ENCODE data around the gene GIT1. TPM values are rescaled to one million over a fixed set of nuclear protein-coding genes. Genes with fewer than 3 reads are reported as not detected.

Gene GIT1
- total RNA-seq, 4 donors from 2014 or later: 31.9 to 66.7 (median 52.6) TPM

GRCh38 chr17:29612404-29613280 lies 23.2 kb upstream of the GIT1 start:
- no peak for DNase-seq
- peaks cover 5 to 45% (median 39%) of the 10 kb centered on the region in 4 donors for H3K4me1 ChIP-seq
- H3K9me3 ChIP-seq: peaks cover 0 to 4% (median 0%) of the 10 kb centered on the region in 4 donors
- H3K27me3 ChIP-seq: no peaks in the 10 kb centered on the region
- H3K36me3 ChIP-seq: no peaks in the 10 kb centered on the region
- peak overlapping the region in 1 of 4 donors; percentile 50 for H3K27ac ChIP-seq
- H3K4me3 ChIP-seq: peak overlapping the region; percentile 30 to 46 (median 36)
- TF ChIP-seq CTCF (IDR thresholded peaks at IDR 0.05): no peak
- no peak for TF ChIP-seq POLR2A (IDR thresholded peaks at IDR 0.05)

GRCh38 chr17:29612094-29612403 lies 22.6 kb upstream of the GIT1 start:
- no peak for DNase-seq
- TF ChIP-seq POLR2A (IDR thresholded peaks at IDR 0.05): no peak
- TF ChIP-seq CTCF (IDR thresholded peaks at IDR 0.05): no peak
- Histone ChIP-seq H3K4me3 (no peak overlapping the region), H3K9me3 (peaks cover 0 to 4% (median 0%) of the 10 kb centered on the region in 4 donors), H3K27ac (no peak overlapping the region), H3K27me3 (no peaks in the 10 kb centered on the region), H3K4me1 (peaks cover 5 to 39% (median 33%) of the 10 kb centered on the region in 4 donors), H3K36me3 (no peaks in the 10 kb centered on the region)

GRCh38 chr17:29611351-29612093 lies 22.1 kb upstream of the GIT1 start:
- no peak for DNase-seq
- Histone ChIP-seq H3K9me3 (peaks cover 0 to 4% (median 0%) of the 10 kb centered on the region in 4 donors), H3K27me3 (no peaks in the 10 kb centered on the region), H3K36me3 (no peaks in the 10 kb centered on the region), H3K27ac (no peak overlapping the region), H3K4me3 (no peak overlapping the region), H3K4me1 (peaks cover 5 to 34% (median 28%) of the 10 kb centered on the region in 4 donors)
- TF ChIP-seq CTCF (IDR thresholded peaks at IDR 0.05) (no peak), POLR2A (IDR thresholded peaks at IDR 0.05) (no peak)

- TF ChIP-seq CTCF (IDR thresholded peaks at IDR 0.05) (no peak), POLR2A (IDR thresholded peaks at IDR 0.05) (no peak)
- H3K4me3 ChIP-seq: no peak overlapping the region
- no peaks in the 10 kb centered on the region for H3K27me3 ChIP-seq
- H3K4me1 ChIP-seq: peaks cover 5 to 24% (median 18%) of the 10 kb centered on the region in 4 donors
- no peaks in the 10 kb centered on the region for H3K36me3 ChIP-seq
- H3K27ac ChIP-seq: no peak overlapping the region
- DNase-seq: no peak
- peaks cover 0 to 4% (median 0%) of the 10 kb centered on the region in 4 donors for H3K9me3 ChIP-seq
These were observed 20.9 kb upstream of the GIT1 start for GRCh38 chr17:29610395-29610794.

GRCh38 chr17:29608986-29609385 lies 19.5 kb upstream of the GIT1 start:
- H3K36me3 ChIP-seq: no peaks in the 10 kb centered on the region
- TF ChIP-seq POLR2A (IDR thresholded peaks at IDR 0.05) (no peak), CTCF (IDR thresholded peaks at IDR 0.05) (no peak)
- H3K4me1 ChIP-seq: peaks cover 5 to 13% (median 7%) of the 10 kb centered on the region in 4 donors
- no peaks in the 10 kb centered on the region for H3K27me3 ChIP-seq
- H3K27ac ChIP-seq: no peak overlapping the region
- no peak for DNase-seq
- H3K9me3 ChIP-seq: peaks cover 0 to 4% (median 0%) of the 10 kb centered on the region in 4 donors
- no peak overlapping the region for H3K4me3 ChIP-seq
